ENCODE results near the gene CYP2C8. TPM values are rescaled to one million over a fixed set of nuclear protein-coding genes. Genes with fewer than 3 reads are reported as not detected.

CYP2C8 gene
- total RNA-seq, 1 donor from 2014 or later, result 0.92 TPM

DNA sequence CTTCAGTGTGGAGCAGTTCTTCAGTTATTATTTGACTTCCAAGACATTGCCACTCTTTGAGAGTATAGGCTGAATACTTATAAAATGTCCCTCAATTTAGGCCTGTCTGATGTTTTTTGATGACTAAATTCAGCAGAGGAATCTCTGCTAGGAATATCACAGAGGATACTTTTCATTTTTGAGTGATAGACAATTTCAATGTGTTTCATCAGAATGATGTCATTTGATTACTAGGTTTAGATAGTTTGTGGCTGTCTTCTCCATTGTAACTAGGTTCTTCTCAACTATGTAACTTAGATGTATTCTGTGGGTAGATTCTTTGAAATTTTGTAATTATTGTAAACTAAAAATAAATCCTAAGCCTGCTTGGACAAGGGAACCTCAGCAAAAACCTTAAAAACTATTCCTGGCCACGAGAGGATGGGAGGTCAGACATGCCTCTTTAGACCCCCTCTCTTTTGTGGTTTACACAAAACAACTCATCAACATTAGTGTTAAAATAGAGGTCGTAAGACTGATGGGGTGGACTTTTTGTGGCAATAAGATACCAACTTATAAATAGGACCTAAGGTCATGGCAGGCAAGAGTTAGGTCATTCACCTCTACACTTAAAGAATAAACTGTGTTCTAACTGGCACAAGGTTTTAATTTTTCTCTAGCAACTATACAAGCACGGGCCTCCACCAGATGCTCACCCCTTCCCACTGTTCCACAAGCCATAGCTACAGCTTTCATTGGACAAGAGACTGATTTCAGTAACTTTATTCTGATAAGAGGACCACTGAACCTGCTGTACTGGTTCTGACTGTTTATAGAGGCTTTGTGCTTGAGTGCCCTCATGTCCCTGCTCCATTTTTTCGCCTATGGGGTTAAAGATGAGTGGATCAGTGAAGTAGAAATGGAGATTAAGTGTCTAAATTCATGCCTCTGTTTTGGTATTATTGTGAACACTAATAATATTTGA lies 33.7 kb downstream of the CYP2C8 start:
- no peaks in the 10 kb centered on the region for H3K4me1 ChIP-seq
- no peak overlapping the region for H3K27ac ChIP-seq
- intact Hi-C loops (cut with DNase I), result no loop called here
- no peak for DNase-seq
- peak; percentile 57 to 83 for ATAC-seq
- no peaks in the 10 kb centered on the region for H3K9me3 ChIP-seq
- H3K36me3 ChIP-seq, result no peaks in the 10 kb centered on the region
- no peak overlapping the region for H3K4me3 ChIP-seq
- no peaks in the 10 kb centered on the region for H3K27me3 ChIP-seq (ENCODE audit: low read depth)
- TF ChIP-seq, protein P1, sequence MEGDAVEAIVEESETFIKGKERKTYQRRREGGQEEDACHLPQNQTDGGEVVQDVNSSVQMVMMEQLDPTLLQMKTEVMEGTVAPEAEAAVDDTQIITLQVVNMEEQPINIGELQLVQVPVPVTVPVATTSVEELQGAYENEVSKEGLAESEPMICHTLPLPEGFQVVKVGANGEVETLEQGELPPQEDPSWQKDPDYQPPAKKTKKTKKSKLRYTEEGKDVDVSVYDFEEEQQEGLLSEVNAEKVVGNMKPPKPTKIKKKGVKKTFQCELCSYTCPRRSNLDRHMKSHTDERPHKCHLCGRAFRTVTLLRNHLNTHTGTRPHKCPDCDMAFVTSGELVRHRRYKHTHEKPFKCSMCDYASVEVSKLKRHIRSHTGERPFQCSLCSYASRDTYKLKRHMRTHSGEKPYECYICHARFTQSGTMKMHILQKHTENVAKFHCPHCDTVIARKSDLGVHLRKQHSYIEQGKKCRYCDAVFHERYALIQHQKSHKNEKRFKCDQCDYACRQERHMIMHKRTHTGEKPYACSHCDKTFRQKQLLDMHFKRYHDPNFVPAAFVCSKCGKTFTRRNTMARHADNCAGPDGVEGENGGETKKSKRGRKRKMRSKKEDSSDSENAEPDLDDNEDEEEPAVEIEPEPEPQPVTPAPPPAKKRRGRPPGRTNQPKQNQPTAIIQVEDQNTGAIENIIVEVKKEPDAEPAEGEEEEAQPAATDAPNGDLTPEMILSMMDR (IDR thresholded peaks at IDR 0.05), result no peak

DNA sequence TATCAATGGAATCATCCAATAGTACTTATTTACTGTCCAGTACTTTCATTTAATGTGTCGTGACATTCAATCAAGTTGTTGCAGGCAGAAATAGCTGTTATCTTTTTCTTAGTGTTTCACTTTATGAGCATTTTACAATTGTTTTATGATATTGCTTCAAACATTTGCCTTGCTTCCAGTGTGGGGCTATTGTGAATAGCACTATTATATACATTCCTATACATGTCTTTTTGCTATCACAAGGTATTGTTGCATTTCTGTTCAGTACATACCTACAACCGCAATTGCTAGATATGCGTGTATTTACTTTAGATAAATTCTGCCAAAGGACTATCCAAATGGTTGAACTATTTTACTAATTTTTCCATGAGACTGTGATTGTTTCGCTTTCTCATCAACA lies 34.9 kb downstream of the CYP2C8 start:
- H3K4me1 ChIP-seq, result no peaks in the 10 kb centered on the region

DNA sequence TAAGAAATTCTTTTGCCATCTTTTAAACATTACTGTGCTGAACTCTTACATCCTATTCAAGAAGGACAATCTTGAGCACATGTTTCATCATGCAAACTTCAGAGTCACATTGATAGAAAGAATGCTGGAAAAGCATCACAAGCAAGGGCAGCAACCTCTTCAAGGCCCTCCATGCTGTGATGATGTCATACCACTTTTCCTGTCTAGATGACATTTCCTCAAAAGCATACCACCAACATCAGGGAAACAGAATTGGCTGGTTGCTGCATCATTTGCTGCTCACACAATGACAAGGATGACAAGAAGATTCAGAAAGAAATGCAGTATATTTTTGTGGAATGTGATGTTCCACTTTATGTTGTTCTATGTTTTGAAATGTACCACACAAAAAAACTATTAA lies 37.6 kb downstream of the CYP2C8 start:
- H3K27ac ChIP-seq, result no peak overlapping the region
- no peaks in the 10 kb centered on the region for H3K9me3 ChIP-seq
- no peak for ATAC-seq
- no peaks in the 10 kb centered on the region for H3K27me3 ChIP-seq (ENCODE audit: low read depth)
- H3K36me3 ChIP-seq, result no peaks in the 10 kb centered on the region
- intact Hi-C loops (cut with DNase I), result no loop called here
- DNase-seq, result no peak
- TF ChIP-seq, protein P1 (IDR thresholded peaks at IDR 0.05), result no peak
- no peak overlapping the region for H3K4me3 ChIP-seq
- no peaks in the 10 kb centered on the region for H3K4me1 ChIP-seq

More for the DNA sequence above, 34.9 kb downstream of the CYP2C8 start:
- H3K4me3 ChIP-seq, result no peak overlapping the region
- DNase-seq (no peak), ATAC-seq (no peak)
- intact Hi-C loops (cut with DNase I), result no loop called here
- no peaks in the 10 kb centered on the region for H3K9me3 ChIP-seq
- no peak overlapping the region for H3K27ac ChIP-seq
- H3K27me3 ChIP-seq (ENCODE audit: low read depth), result no peaks in the 10 kb centered on the region
- TF ChIP-seq, protein P1 (IDR thresholded peaks at IDR 0.05), result no peak
- H3K36me3 ChIP-seq, result no peaks in the 10 kb centered on the region

DNA sequence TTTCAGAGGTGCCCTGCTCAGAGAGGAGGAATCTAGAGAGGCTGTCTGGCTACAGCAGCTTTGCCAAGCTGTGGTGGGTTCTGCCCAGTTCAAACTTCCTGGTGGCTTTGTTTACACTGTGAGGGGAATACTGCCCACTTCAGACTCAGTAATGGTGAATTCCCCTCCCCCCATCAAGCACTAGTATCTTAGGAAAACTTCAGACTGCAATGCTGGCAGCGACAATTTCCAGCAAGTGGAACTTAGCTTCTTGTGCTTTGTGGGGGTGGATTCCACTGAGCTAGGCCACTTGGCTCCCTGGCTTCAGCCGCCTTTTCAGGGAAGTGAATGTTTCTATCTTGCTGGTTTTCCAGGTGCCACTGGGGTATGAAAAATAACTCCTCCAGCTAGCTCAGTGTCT lies 42.8 kb downstream of the CYP2C8 start:
- no peaks in the 10 kb centered on the region for H3K36me3 ChIP-seq
- TF ChIP-seq, protein P1 (IDR thresholded peaks at IDR 0.05), result no peak
- intact Hi-C loops (cut with DNase I), result no loop called here
- DNase-seq (no peak), ATAC-seq (peak; percentile 63 to 72)
- H3K9me3 ChIP-seq, result no peaks in the 10 kb centered on the region
- no peak overlapping the region for H3K4me3 ChIP-seq
- H3K27me3 ChIP-seq (ENCODE audit: low read depth), result no peaks in the 10 kb centered on the region
- H3K4me1 ChIP-seq, result no peaks in the 10 kb centered on the region
- H3K27ac ChIP-seq, result no peak overlapping the region

DNA sequence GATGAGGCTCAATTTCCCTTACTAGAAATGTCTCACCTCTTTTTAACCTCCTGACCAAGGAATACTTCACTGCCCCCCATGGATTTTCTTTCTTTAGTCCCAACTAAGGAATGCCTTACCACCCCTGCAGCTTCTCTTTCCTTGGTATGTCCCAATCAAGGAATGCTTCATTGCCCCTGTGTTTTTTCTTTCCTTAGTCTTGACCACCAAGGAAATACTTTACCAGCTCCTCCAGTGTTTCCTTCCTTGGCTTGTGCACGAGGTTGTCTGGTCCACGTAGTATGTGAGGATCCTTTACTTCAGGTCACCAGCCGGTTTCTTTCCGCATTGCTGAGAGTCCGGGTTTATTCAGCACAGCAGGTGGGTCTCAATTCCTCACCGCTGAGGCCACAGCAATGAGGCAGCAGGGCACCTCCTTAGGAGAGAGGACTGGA lies 71.5 kb downstream of the CYP2C8 start:
- Histone ChIP-seq H3K4me1 (no peaks in the 10 kb centered on the region), H3K27ac (no peak overlapping the region), H3K9me3 (no peaks in the 10 kb centered on the region), H3K4me3 (no peak overlapping the region), H3K36me3 (no peaks in the 10 kb centered on the region), H3K27me3 (ENCODE audit: low read depth) (no peaks in the 10 kb centered on the region)
- intact Hi-C loops (cut with DNase I), result no loop called here
- TF ChIP-seq, protein P1 (IDR thresholded peaks at IDR 0.05), result no peak
- no peak for DNase-seq
- no peak for ATAC-seq
